ENCODE measurements around the gene SLC15A4.

The SLC15A4 gene

GRCh38 chr12:128767518-128767917, 56.2 kb downstream of the SLC15A4 start:
- Histone ChIP-seq H4K8ac (ENCODE audit: low read length) (no peak overlapping the region), H3K4me2 (ENCODE audit: low read length, poor library complexity, severe bottlenecking) (no peak overlapping the region), H3K18ac (ENCODE audit: low read depth in 1 of 2, low read length in 2 of 2) (no peak overlapping the region), H3K79me1 (replicated peaks; ENCODE audit: low read length, poor library complexity, severe bottlenecking) (no peaks in the 10 kb centered on the region), H3K27me3 (ENCODE audit: control insufficient read depth in 1 of 2, insufficient read depth in 1 of 2, low read length in 2 of 2) (peaks cover 30 to 36% of the 10 kb centered on the region in 2 experiments), H3K36me3 (ENCODE audit: control insufficient read depth in 1 of 2, insufficient read depth in 2 of 2, low read depth in 1 of 2, low read length in 2 of 2) (no peaks in the 10 kb centered on the region), H3K4me1 (ENCODE audit: control insufficient read depth, insufficient read depth, low read depth, low read length) (no peaks in the 10 kb centered on the region), H2BK5ac (ENCODE audit: low read depth, low read length, poor library complexity, severe bottlenecking) (no peak overlapping the region), H3K14ac (ENCODE audit: low read length in 2 of 2) (no peak overlapping the region), H3K9ac (ENCODE audit: low read length) (no peak overlapping the region), H3K9me3 (ENCODE audit: control insufficient read depth, low read length) (no peaks in the 10 kb centered on the region), H3K4ac (ENCODE audit: low read depth in 1 of 2, low read length in 2 of 2) (no peak overlapping the region), H2BK15ac (ENCODE audit: low read depth, poor library complexity, severe bottlenecking) (no peak overlapping the region), H3K4me3 (ENCODE audit: insufficient read depth in 1 of 2, low read depth in 1 of 2, low read length in 2 of 2) (no peak overlapping the region), H2BK120ac (ENCODE audit: low read depth, low read length) (no peak overlapping the region), H4K91ac (ENCODE audit: low read length) (no peak overlapping the region), H3K27ac (ENCODE audit: low read length, poor library complexity, severe bottlenecking) (no peak overlapping the region), H2AFZ (ENCODE audit: low read depth, low read length) (no peak overlapping the region), H2AK5ac (ENCODE audit: low read length, severe bottlenecking) (no peak overlapping the region), H2BK12ac (ENCODE audit: low read length in 2 of 2) (no peak overlapping the region), H3K23ac (ENCODE audit: low read length in 2 of 2) (no peak overlapping the region)
- no peak for DNase-seq
- 31% methylated on average over 6 of the region's 9 CpGs for WGBS

GRCh38 chr12:128766738-128767501, 56.8 kb downstream of the SLC15A4 start:
- Histone ChIP-seq H3K9ac (ENCODE audit: low read length) (no peak overlapping the region), H3K4me3 (ENCODE audit: insufficient read depth in 1 of 2, low read depth in 1 of 2, low read length in 2 of 2) (no peak overlapping the region), H3K4me2 (ENCODE audit: low read length, poor library complexity, severe bottlenecking) (no peak overlapping the region), H2AK5ac (ENCODE audit: low read length, severe bottlenecking) (no peak overlapping the region), H2BK15ac (ENCODE audit: low read depth, poor library complexity, severe bottlenecking) (no peak overlapping the region), H3K79me1 (replicated peaks; ENCODE audit: low read length, poor library complexity, severe bottlenecking) (no peaks in the 10 kb centered on the region), H3K4ac (ENCODE audit: low read depth in 1 of 2, low read length in 2 of 2) (no peak overlapping the region), H2BK120ac (ENCODE audit: low read depth, low read length) (no peak overlapping the region), H3K27ac (ENCODE audit: low read length, poor library complexity, severe bottlenecking) (no peak overlapping the region), H2BK5ac (ENCODE audit: low read depth, low read length, poor library complexity, severe bottlenecking) (no peak overlapping the region), H3K14ac (ENCODE audit: low read length in 2 of 2) (no peak overlapping the region), H4K91ac (ENCODE audit: low read length) (no peak overlapping the region), H3K9me3 (ENCODE audit: control insufficient read depth, low read length) (no peaks in the 10 kb centered on the region), H3K27me3 (ENCODE audit: control insufficient read depth in 1 of 2, insufficient read depth in 1 of 2, low read length in 2 of 2) (peaks cover 30 to 39% of the 10 kb centered on the region in 2 experiments), H2AFZ (ENCODE audit: low read depth, low read length) (no peak overlapping the region), H3K23ac (ENCODE audit: low read length in 2 of 2) (no peak overlapping the region), H3K18ac (ENCODE audit: low read depth in 1 of 2, low read length in 2 of 2) (no peak overlapping the region), H4K8ac (ENCODE audit: low read length) (no peak overlapping the region), H3K4me1 (ENCODE audit: control insufficient read depth, insufficient read depth, low read depth, low read length) (no peaks in the 10 kb centered on the region), H2BK12ac (ENCODE audit: low read length in 2 of 2) (no peak overlapping the region), H3K36me3 (ENCODE audit: control insufficient read depth in 1 of 2, insufficient read depth in 2 of 2, low read depth in 1 of 2, low read length in 2 of 2) (no peaks in the 10 kb centered on the region)
- DNase-seq = no peak
- 78% methylated on average over 12 of the region's 12 CpGs for WGBS

- Histone ChIP-seq H2BK12ac (ENCODE audit: low read length in 2 of 2) (no peak overlapping the region), H4K8ac (ENCODE audit: low read length) (no peak overlapping the region), H3K14ac (ENCODE audit: low read length in 2 of 2) (no peak overlapping the region), H2BK120ac (ENCODE audit: low read depth, low read length) (no peak overlapping the region), H3K4me3 (ENCODE audit: insufficient read depth in 1 of 2, low read depth in 1 of 2, low read length in 2 of 2) (no peak overlapping the region), H2BK5ac (ENCODE audit: low read depth, low read length, poor library complexity, severe bottlenecking) (no peak overlapping the region), H3K18ac (ENCODE audit: low read depth in 1 of 2, low read length in 2 of 2) (no peak overlapping the region), H3K4me1 (ENCODE audit: control insufficient read depth, insufficient read depth, low read depth, low read length) (no peaks in the 10 kb centered on the region), H2BK15ac (ENCODE audit: low read depth, poor library complexity, severe bottlenecking) (no peak overlapping the region), H3K4me2 (ENCODE audit: low read length, poor library complexity, severe bottlenecking) (no peak overlapping the region), H2AK5ac (ENCODE audit: low read length, severe bottlenecking) (no peak overlapping the region), H3K4ac (ENCODE audit: low read depth in 1 of 2, low read length in 2 of 2) (no peak overlapping the region), H3K27me3 (ENCODE audit: control insufficient read depth in 1 of 2, insufficient read depth in 1 of 2, low read length in 2 of 2) (peaks cover 24 to 39% of the 10 kb centered on the region in 2 experiments), H2AFZ (ENCODE audit: low read depth, low read length) (no peak overlapping the region), H4K91ac (ENCODE audit: low read length) (no peak overlapping the region), H3K27ac (ENCODE audit: low read length, poor library complexity, severe bottlenecking) (no peak overlapping the region), H3K9me3 (ENCODE audit: control insufficient read depth, low read length) (no peaks in the 10 kb centered on the region), H3K9ac (ENCODE audit: low read length) (no peak overlapping the region), H3K36me3 (ENCODE audit: control insufficient read depth in 1 of 2, insufficient read depth in 2 of 2, low read depth in 1 of 2, low read length in 2 of 2) (no peaks in the 10 kb centered on the region), H3K23ac (ENCODE audit: low read length in 2 of 2) (no peak overlapping the region), H3K79me1 (replicated peaks; ENCODE audit: low read length, poor library complexity, severe bottlenecking) (no peaks in the 10 kb centered on the region)
- WGBS = 90% methylated on average over 9 of the region's 9 CpGs
- no peak for DNase-seq
Measured at GRCh38 chr12:128763395-128763794, 60.4 kb downstream of the SLC15A4 start.

- H3K4me1 ChIP-seq (ENCODE audit: control insufficient read depth, insufficient read depth, low read depth, low read length) = no peaks in the 10 kb centered on the region
- no peak overlapping the region for H2BK15ac ChIP-seq (ENCODE audit: low read depth, poor library complexity, severe bottlenecking)
- H2BK120ac ChIP-seq (ENCODE audit: low read depth, low read length) = no peak overlapping the region
- H3K9me3 ChIP-seq (ENCODE audit: control insufficient read depth, low read length) = no peaks in the 10 kb centered on the region
- no peak overlapping the region for H2AK5ac ChIP-seq (ENCODE audit: low read length, severe bottlenecking)
- H3K4me3 ChIP-seq (ENCODE audit: insufficient read depth in 1 of 2, low read depth in 1 of 2, low read length in 2 of 2) = no peak overlapping the region
- H4K8ac ChIP-seq (ENCODE audit: low read length) = no peak overlapping the region
- H3K79me1 ChIP-seq (replicated peaks; ENCODE audit: low read length, poor library complexity, severe bottlenecking) = no peaks in the 10 kb centered on the region
- H3K4me2 ChIP-seq (ENCODE audit: low read length, poor library complexity, severe bottlenecking) = no peak overlapping the region
- H3K4ac ChIP-seq (ENCODE audit: low read depth in 1 of 2, low read length in 2 of 2) = no peak overlapping the region
- DNase-seq = no peak
- H3K27me3 ChIP-seq (ENCODE audit: control insufficient read depth in 1 of 2, insufficient read depth in 1 of 2, low read length in 2 of 2) = peaks cover 12 to 20% of the 10 kb centered on the region in 2 experiments
- H3K18ac ChIP-seq (ENCODE audit: low read depth in 1 of 2, low read length in 2 of 2) = no peak overlapping the region
- H3K27ac ChIP-seq (ENCODE audit: low read length, poor library complexity, severe bottlenecking) = no peak overlapping the region
- H2AFZ ChIP-seq (ENCODE audit: low read depth, low read length) = no peak overlapping the region
- no peak overlapping the region for H3K23ac ChIP-seq (ENCODE audit: low read length in 2 of 2)
- WGBS = 49% methylated on average over 3 of the region's 4 CpGs
- H3K14ac ChIP-seq (ENCODE audit: low read length in 2 of 2) = no peak overlapping the region
- H2BK12ac ChIP-seq (ENCODE audit: low read length in 2 of 2) = no peak overlapping the region
- H4K91ac ChIP-seq (ENCODE audit: low read length) = no peak overlapping the region
- H2BK5ac ChIP-seq (ENCODE audit: low read depth, low read length, poor library complexity, severe bottlenecking) = no peak overlapping the region
- H3K9ac ChIP-seq (ENCODE audit: low read length) = no peak overlapping the region
- H3K36me3 ChIP-seq (ENCODE audit: control insufficient read depth in 1 of 2, insufficient read depth in 2 of 2, low read depth in 1 of 2, low read length in 2 of 2) = no peaks in the 10 kb centered on the region
Measured at GRCh38 chr12:128761379-128761790, 62.4 kb downstream of the SLC15A4 start.
